Body of pancreas (tissue), 4 donors: ENCODE results near the gene POLR3E.

ENCODE experiments used
- POLR2A ChIP-seq, 3 donors: fragments of 450-650 bp; IDR thresholded peaks; one replicate each; pipeline ENCODE4 v1.6.1; 2016; ENCODE audit warnings: antibody characterized with exemption in 3 of 3, mild to moderate bottlenecking in 2 of 3
- TF ChIP-seq, protein P1 (sequence below), 7 experiments: fragments of 450-650 bp in 4 of 7; fragments of 200-600 bp in 3 of 7; sonication (generic) in 3 of 7; IDR thresholded peaks; one replicate each; pipeline ENCODE4 v1.5.1; 2016 to 2019; ENCODE audit warnings: antibody characterized with exemption in 7 of 7

DNA sequence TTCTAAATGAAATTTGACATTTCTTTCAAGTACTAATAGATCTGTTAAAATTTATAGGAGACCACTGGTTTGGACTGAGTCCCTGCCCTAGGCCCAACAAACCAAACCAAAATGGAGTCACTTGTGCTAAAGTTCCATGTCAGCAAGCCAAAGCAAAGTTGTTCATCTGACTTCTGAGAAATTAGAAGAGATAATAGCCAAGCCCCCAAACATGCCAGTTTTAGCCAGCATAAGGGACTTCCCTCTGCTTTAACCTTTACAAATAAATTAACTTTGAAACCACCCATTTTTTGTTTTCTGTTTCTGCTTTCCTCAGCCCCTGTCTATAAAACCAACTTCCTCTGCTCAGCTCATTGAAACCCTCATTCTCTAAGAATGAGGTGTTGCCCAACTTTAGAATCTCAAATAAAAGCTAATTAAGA lies 58.3 kb downstream of the POLR3E start:
- TF ChIP-seq, protein P1, sequence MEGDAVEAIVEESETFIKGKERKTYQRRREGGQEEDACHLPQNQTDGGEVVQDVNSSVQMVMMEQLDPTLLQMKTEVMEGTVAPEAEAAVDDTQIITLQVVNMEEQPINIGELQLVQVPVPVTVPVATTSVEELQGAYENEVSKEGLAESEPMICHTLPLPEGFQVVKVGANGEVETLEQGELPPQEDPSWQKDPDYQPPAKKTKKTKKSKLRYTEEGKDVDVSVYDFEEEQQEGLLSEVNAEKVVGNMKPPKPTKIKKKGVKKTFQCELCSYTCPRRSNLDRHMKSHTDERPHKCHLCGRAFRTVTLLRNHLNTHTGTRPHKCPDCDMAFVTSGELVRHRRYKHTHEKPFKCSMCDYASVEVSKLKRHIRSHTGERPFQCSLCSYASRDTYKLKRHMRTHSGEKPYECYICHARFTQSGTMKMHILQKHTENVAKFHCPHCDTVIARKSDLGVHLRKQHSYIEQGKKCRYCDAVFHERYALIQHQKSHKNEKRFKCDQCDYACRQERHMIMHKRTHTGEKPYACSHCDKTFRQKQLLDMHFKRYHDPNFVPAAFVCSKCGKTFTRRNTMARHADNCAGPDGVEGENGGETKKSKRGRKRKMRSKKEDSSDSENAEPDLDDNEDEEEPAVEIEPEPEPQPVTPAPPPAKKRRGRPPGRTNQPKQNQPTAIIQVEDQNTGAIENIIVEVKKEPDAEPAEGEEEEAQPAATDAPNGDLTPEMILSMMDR (IDR thresholded peaks at IDR 0.05) = no peak
- no peak for TF ChIP-seq POLR2A (IDR thresholded peaks at IDR 0.05)
